OCI-LY7 (cell line): ENCODE data around the gene MFSD6. TPM values are rescaled to one million over a fixed set of nuclear protein-coding genes. Genes with fewer than 3 reads are reported as not detected.

Source experiments
- BruUV-seq: library from RNA; stranded (reverse); fragments of 400-500 nt; replicated peaks from 2 replicates; lab custom pipeline; 2021; lab: Mats Ljungman, UMichigan
- CTCF ChIA-PET: fragments of 300-600 bp; sonication (Branson Sonifier 250); formaldehyde crosslinking; loops from one replicate; lab custom pipeline; 2022; ENCODE audit warnings: antibody characterized with exemption; ENCODE audit not compliant: unreplicated experiment; lab: Charles Lee
- POLR2A ChIA-PET: fragments of 300-600 bp; sonication (Branson Sonifier 250); formaldehyde crosslinking; loops from one replicate; lab custom pipeline; 2022; ENCODE audit warnings: antibody characterized with exemption; lab: Charles Lee
- DNase-seq: peaks from one replicate; pipeline ENCODE4 v3.0.0-alpha.2; 2015; ENCODE audit warnings: low spot score
- H2AFZ ChIP-seq: fragments of 200-600 bp; sonication (generic), shearing (Covaris generic); 2 replicates; pipeline ENCODE4 v1.6.1; 2014; ENCODE audit warnings: mild to moderate bottlenecking, antibody characterized with exemption, low read length, moderate library complexity
- H3K27ac ChIP-seq: fragments of 200-600 bp; sonication (generic); 2 replicates; pipeline ENCODE4 v1.5.1; 2014; ENCODE audit warnings: mixed run types, low read depth, mild to moderate bottlenecking, moderate library complexity, low read length, inconsistent platforms; ENCODE audit not compliant: poor library complexity, severe bottlenecking
- H3K36me3 ChIP-seq: fragments of 200-600 bp; sonication (generic); 2 replicates; pipeline ENCODE4 v1.6.1; 2014; ENCODE audit warnings: mild to moderate bottlenecking, antibody characterized with exemption, low read length, moderate library complexity, mixed read lengths; ENCODE audit not compliant: insufficient read depth
- H3K4me1 ChIP-seq: fragments of 200-600 bp; sonication (generic); 2 replicates; pipeline ENCODE4 v1.5.1; 2014; ENCODE audit warnings: mild to moderate bottlenecking, low read length; ENCODE audit not compliant: insufficient read depth, poor library complexity, severe bottlenecking
- H3K4me2 ChIP-seq: fragments of 200-600 bp; sonication (generic); 2 replicates; pipeline ENCODE4 v1.6.1; 2014; ENCODE audit warnings: mild to moderate bottlenecking, low read length
- H3K4me3 ChIP-seq: fragments of 200-600 bp; sonication (generic); 2 replicates; pipeline ENCODE4 v1.5.1; 2014; ENCODE audit warnings: mild to moderate bottlenecking, low read depth, low read length; ENCODE audit not compliant: poor library complexity, severe bottlenecking
- H3K79me2 ChIP-seq: fragments of 200-600 bp; sonication (generic); 2 replicates; pipeline ENCODE4 v1.6.1; 2016; ENCODE audit warnings: low read depth, mild to moderate bottlenecking, low read length, moderate library complexity, mixed read lengths; ENCODE audit not compliant: insufficient read depth
- H3K9me2 ChIP-seq: fragments of 200-600 bp; sonication (generic); 2 replicates; pipeline ENCODE4 v1.6.1; 2016; ENCODE audit warnings: mild to moderate bottlenecking, low read length, mixed read lengths; ENCODE audit not compliant: insufficient read depth
- H3K9me3 ChIP-seq: fragments of 200-600 bp; sonication (generic); 2 replicates; pipeline ENCODE4 v1.6.1; 2014; ENCODE audit warnings: mild to moderate bottlenecking, mixed run types, low read length, mixed read lengths
- H4K20me1 ChIP-seq: fragments of 200-600 bp; sonication (generic); 2 replicates; pipeline ENCODE4 v1.6.1; 2014; ENCODE audit warnings: mild to moderate bottlenecking, antibody characterized with exemption, low read length, moderate library complexity, mixed read lengths; ENCODE audit not compliant: insufficient read depth
- EZH2phosphoT487 ChIP-seq: fragments of 200-600 bp; sonication (generic); IDR thresholded peaks from 2 replicates; pipeline ENCODE4 v1.6.1; 2018; ENCODE audit warnings: low read depth, borderline replicate concordance, mild to moderate bottlenecking, mixed run types, antibody characterized with exemption, low read length, moderate library complexity, mixed read lengths
- intact Hi-C: fragments of 100-400 bp; cut with micrococcal nuclease; formaldehyde crosslinking; loops from one replicate; pipeline ENCODE4 v1.10.0; 2022; ENCODE audit not compliant: unreplicated experiment
- total RNA-seq, 2 experiments: library from RNA; depleted of rRNA in 1 of 2; stranded (reverse); fragments of >200 nt in 1 of 2; shearing (Covaris generic) in 1 of 2; gene quantifications; 2 replicates each; pipeline ENCODE4 v1.2.3, GENCODE V29; 2014 to 2022
- TF ChIP-seq, protein P1 (sequence below): fragments of 200-600 bp; sonication (generic); conservative IDR thresholded peaks from 2 replicates; pipeline ENCODE4 v1.5.1; 2014; ENCODE audit warnings: mild to moderate bottlenecking, antibody characterized with exemption, low read length, moderate library complexity, mixed read lengths

The MFSD6 gene
- total RNA-seq, 2 experiments from 2014 or later: 8.3 to 19.5 TPM

DNA sequence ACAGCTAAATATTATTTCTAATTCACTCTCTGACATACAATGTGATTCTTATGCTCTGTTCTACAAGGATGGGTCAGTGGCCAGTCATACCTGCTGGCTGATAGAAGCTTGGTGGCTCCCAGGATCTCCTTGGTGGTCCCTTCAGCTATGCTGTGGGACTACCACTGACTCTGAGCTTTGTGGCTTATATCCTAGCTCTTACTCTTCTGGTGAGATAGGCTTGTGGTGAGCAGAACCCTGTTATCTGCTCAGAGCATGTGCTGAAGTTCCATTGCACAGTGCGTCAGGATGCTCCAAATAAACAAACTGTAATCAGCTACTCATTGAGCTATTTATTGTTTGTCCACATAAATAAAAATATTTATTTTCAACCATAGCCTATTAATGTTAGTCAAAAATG, 51.7 kb downstream of the MFSD6 start:
- no peak overlapping the region for H2AFZ ChIP-seq
- peaks cover 11% of the 10 kb centered on the region for H3K4me1 ChIP-seq
- no peak overlapping the region for H3K27ac ChIP-seq
- H3K9me3 ChIP-seq: no peaks in the 10 kb centered on the region
- H3K4me3 ChIP-seq: no peak overlapping the region
- H4K20me1 ChIP-seq: no peaks in the 10 kb centered on the region
- POLR2A ChIA-PET: interaction anchor here (0.7 to 2.6 kb wide), 7 partner anchors 8 to 136 kb away, joined by 3 to 14 read pairs (median 4); no protein-coding TSS in a partner anchor
- no peak overlapping the region for H3K4me2 ChIP-seq
- no peaks in the 10 kb centered on the region for H3K9me2 ChIP-seq
- no peak for DNase-seq
- TF ChIP-seq, protein P1, sequence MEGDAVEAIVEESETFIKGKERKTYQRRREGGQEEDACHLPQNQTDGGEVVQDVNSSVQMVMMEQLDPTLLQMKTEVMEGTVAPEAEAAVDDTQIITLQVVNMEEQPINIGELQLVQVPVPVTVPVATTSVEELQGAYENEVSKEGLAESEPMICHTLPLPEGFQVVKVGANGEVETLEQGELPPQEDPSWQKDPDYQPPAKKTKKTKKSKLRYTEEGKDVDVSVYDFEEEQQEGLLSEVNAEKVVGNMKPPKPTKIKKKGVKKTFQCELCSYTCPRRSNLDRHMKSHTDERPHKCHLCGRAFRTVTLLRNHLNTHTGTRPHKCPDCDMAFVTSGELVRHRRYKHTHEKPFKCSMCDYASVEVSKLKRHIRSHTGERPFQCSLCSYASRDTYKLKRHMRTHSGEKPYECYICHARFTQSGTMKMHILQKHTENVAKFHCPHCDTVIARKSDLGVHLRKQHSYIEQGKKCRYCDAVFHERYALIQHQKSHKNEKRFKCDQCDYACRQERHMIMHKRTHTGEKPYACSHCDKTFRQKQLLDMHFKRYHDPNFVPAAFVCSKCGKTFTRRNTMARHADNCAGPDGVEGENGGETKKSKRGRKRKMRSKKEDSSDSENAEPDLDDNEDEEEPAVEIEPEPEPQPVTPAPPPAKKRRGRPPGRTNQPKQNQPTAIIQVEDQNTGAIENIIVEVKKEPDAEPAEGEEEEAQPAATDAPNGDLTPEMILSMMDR: no peak
- no peak for TF ChIP-seq EZH2phosphoT487
- intact Hi-C loops: no loop called here
- BruUV-seq: no TSS peak
- H3K36me3 ChIP-seq: no peaks in the 10 kb centered on the region
- H3K79me2 ChIP-seq: 0 out of 2 replicates have a peak, but pooled peaks cover 8% of the 10 kb centered on the region
- CTCF ChIA-PET: no interaction called here

DNA sequence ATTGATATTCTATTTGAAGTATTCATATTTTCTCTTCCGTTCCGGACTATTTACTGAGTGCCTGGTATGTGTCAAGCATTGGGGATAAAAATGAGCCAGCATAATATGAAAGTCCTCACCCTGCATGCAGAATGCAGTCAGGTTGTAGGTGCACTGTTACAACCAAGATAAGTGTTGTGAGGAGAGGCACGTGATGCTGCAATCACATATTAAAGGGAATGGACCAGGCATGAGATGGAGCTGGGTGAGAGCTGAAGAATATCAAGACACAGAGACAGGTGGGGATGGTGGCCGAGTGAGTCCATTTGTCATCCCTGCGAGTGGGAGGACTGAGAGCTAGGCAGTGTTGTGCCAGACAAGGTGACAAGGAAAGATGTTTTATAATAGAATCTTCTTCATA, 52.3 kb downstream of the MFSD6 start:
- Histone ChIP-seq H3K4me2 (no peak overlapping the region), H3K36me3 (no peaks in the 10 kb centered on the region), H3K79me2 (0 out of 2 replicates have a peak, but pooled peaks cover 8% of the 10 kb centered on the region), H4K20me1 (no peaks in the 10 kb centered on the region), H2AFZ (no peak overlapping the region), H3K9me3 (no peaks in the 10 kb centered on the region), H3K4me1 (peaks cover 17% of the 10 kb centered on the region), H3K9me2 (no peaks in the 10 kb centered on the region), H3K4me3 (no peak overlapping the region), H3K27ac (no peak overlapping the region)
- intact Hi-C loops: no loop called here
- ChIA-PET CTCF (no interaction called here), POLR2A (interaction anchor here (1.1 to 2.6 kb wide), 5 partner anchors 9 to 136 kb away, joined by 3 to 14 read pairs (median 4); no protein-coding TSS in a partner anchor)
- no peak for TF ChIP-seq EZH2phosphoT487
- TF ChIP-seq, protein P1: no peak
- no peak for DNase-seq
- BruUV-seq: no TSS peak

DNA sequence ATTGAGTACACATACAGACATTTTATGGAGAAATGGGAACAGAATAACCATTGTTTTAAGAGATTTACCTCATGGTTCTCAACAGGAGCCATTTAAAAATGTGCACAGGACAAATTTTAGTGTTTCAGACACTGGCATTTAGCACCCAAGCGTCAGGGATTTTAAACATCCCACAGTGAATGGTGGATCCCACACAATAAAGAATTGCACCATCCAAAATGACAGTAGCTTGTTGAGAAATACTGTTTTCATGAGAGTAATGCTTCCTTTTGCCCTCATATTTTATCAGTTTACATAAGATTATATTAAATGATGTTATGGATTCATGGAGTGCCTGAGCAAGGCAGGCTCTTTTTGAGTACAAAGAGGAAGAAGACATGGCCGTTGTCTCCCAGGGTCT, 54.0 kb downstream of the MFSD6 start:
- Histone ChIP-seq H3K4me3 (no peak overlapping the region), H3K27ac (no peak overlapping the region), H2AFZ (no peak overlapping the region), H3K79me2 (0 out of 2 replicates have a peak, but pooled peaks cover 8% of the 10 kb centered on the region), H3K4me1 (peaks cover 34% of the 10 kb centered on the region), H3K4me2 (no peak overlapping the region), H4K20me1 (no peaks in the 10 kb centered on the region), H3K9me3 (no peaks in the 10 kb centered on the region), H3K9me2 (no peaks in the 10 kb centered on the region), H3K36me3 (no peaks in the 10 kb centered on the region)
- ChIA-PET CTCF (no interaction called here), POLR2A (interaction anchor here (1.8 kb wide), 1 partner anchor 71 kb away, joined by 4 read pairs; the partner anchor contains the start of gene NEMP2)
- TF ChIP-seq, protein P1: no peak
- no peak for TF ChIP-seq EZH2phosphoT487
- DNase-seq: no peak
- BruUV-seq: no TSS peak
- intact Hi-C loops: no loop called here
